BE2C (cell line): ENCODE measurements around the gene TJP1.
A peak's percentile ranks its signal among the peaks of the same experiment; 100 is the strongest.

ENCODE experiments used
- DNase-seq: peaks from one replicate; pipeline ENCODE4 v3.0.0-alpha.2; 2020
- H3K27me3 ChIP-seq: fragments of 250-450 bp; sonication (Bioruptor Pico); 2 replicates; pipeline ENCODE4 v1.5.1; 2020; ENCODE audit warnings: mild to moderate bottlenecking
- H3K36me3 ChIP-seq: fragments of 250-450 bp; sonication (Bioruptor Pico); 2 replicates; pipeline ENCODE4 v1.5.1; 2020; ENCODE audit warnings: mild to moderate bottlenecking
- H3K4me1 ChIP-seq: fragments of 250-450 bp; sonication (Bioruptor Pico); 2 replicates; pipeline ENCODE4 v1.5.1; 2020
- H3K4me3 ChIP-seq: 2 replicates; pipeline ENCODE4 v1.5.1; 2011; ENCODE audit warnings: low read depth, low read length
- H3K9me3 ChIP-seq: fragments of 250-450 bp; sonication (Bioruptor Pico); 2 replicates; pipeline ENCODE4 v1.5.1; 2020
- CTCF ChIP-seq: IDR thresholded peaks from 2 replicates; pipeline ENCODE4 v1.5.1; 2012; ENCODE audit warnings: mild to moderate bottlenecking, low read depth, low read length

TJP1 gene

GRCh38 chr15:29670998-29671981 is 151.0 kb downstream of the TJP1 start:
- no peaks in the 10 kb centered on the region for H3K36me3 ChIP-seq
- H3K4me1 ChIP-seq, result no peaks in the 10 kb centered on the region
- no peak for TF ChIP-seq CTCF
- no peaks in the 10 kb centered on the region for H3K27me3 ChIP-seq
- no peaks in the 10 kb centered on the region for H3K9me3 ChIP-seq
- H3K4me3 ChIP-seq, result no peak overlapping the region
- no peak for DNase-seq

DNA sequence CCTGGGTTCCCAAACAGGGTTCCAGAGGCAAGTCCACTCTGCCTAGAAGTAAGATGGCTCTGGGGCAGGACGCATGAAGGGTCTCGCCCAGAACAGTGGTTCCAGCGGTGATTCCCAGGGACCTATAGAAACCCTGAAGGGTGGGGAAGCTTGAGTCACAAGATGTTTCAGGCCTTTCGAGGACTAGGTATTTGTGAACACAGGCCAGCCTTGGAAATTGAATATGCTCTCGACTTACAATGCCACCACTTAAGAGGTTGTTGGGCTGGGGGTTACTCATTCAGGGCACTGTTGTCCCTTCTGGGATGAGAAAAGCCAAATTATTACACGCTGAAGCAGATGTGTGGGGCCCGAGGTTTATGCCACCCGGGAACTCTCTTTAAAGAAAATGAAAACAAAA is 152.0 kb downstream of the TJP1 start:
- no peak overlapping the region for H3K4me3 ChIP-seq
- H3K9me3 ChIP-seq, result no peaks in the 10 kb centered on the region
- TF ChIP-seq CTCF, result no peak
- H3K27me3 ChIP-seq, result no peaks in the 10 kb centered on the region
- DNase-seq, result no peak
- H3K4me1 ChIP-seq, result no peaks in the 10 kb centered on the region
- no peaks in the 10 kb centered on the region for H3K36me3 ChIP-seq

GRCh38 chr15:29669823-29670222 is 152.4 kb downstream of the TJP1 start:
- H3K4me1 ChIP-seq, result no peaks in the 10 kb centered on the region
- DNase-seq, result no peak
- no peaks in the 10 kb centered on the region for H3K27me3 ChIP-seq
- H3K36me3 ChIP-seq, result no peaks in the 10 kb centered on the region
- no peaks in the 10 kb centered on the region for H3K9me3 ChIP-seq
- H3K4me3 ChIP-seq, result no peak overlapping the region
- no peak for TF ChIP-seq CTCF

DNA sequence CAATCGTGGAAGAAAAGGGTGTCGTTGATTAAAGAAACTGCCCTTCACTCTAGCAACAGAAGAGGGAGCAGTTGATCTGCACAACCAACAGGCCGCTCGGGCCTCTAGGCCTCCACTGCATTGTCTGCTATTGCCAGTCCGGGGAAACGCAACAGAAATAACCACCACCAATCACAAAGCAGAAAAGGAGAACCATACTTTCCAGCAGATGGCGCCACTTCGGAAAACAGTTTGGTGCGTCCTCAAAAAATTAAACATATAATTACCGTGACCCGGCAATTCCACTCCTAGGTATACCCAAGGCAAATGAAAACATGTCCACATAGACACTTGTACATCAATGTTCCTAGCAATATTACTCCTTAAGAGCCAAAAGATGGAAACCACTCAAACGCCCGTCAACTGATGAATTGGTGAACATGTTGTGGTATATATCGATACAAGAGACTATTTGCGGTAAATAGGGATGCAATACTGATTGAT is 154.1 kb downstream of the TJP1 start:
- no peak overlapping the region for H3K4me3 ChIP-seq

GRCh38 chr15:29666241-29666640 is 156.0 kb downstream of the TJP1 start:
- no peaks in the 10 kb centered on the region for H3K36me3 ChIP-seq
- DNase-seq, result no peak
- H3K27me3 ChIP-seq, result no peaks in the 10 kb centered on the region
- TF ChIP-seq CTCF, result no peak
- H3K4me1 ChIP-seq, result no peaks in the 10 kb centered on the region
- no peaks in the 10 kb centered on the region for H3K9me3 ChIP-seq
- no peak overlapping the region for H3K4me3 ChIP-seq

More for the DNA sequence above, 154.1 kb downstream of the TJP1 start:
- Histone ChIP-seq H3K27me3 (no peaks in the 10 kb centered on the region), H3K4me1 (no peaks in the 10 kb centered on the region), H3K9me3 (no peaks in the 10 kb centered on the region), H3K36me3 (no peaks in the 10 kb centered on the region)
- peak; percentile 86 for DNase-seq
- TF ChIP-seq CTCF, result peak; percentile 93

- no peak for DNase-seq
- Histone ChIP-seq H3K4me3 (no peak overlapping the region), H3K36me3 (no peaks in the 10 kb centered on the region), H3K4me1 (no peaks in the 10 kb centered on the region), H3K27me3 (no peaks in the 10 kb centered on the region), H3K9me3 (no peaks in the 10 kb centered on the region)
- TF ChIP-seq CTCF, result no peak
Observed at GRCh38 chr15:29665444-29666003, 156.7 kb downstream of the TJP1 start.
